GM23338 (cell line): ENCODE data around the gene AGRN. TPM values are rescaled to one million over a fixed set of nuclear protein-coding genes. Genes with fewer than 3 reads are reported as not detected.
A peak's percentile ranks its signal among the peaks of the same experiment; 100 is the strongest.

Experiments used
- ATAC-seq: fragments of 200-7000 bp; cut with Tn5 transposase; 3 replicates; pipeline ENCODE4 v1.9.1; 2020
- DNase-seq: peaks from one replicate; pipeline ENCODE4 v3.0.0-alpha.2; 2015; ENCODE audit warnings: low spot score
- H2AFZ ChIP-seq: fragments of 200-600 bp; sonication (generic); 2 replicates; pipeline ENCODE4 v1.8.0; 2016; ENCODE audit warnings: antibody characterized with exemption, mild to moderate bottlenecking, moderate library complexity
- H3F3A ChIP-seq: fragments of 200-600 bp; sonication (generic); replicated peaks from 2 replicates; pipeline ENCODE4 v1.8.0; 2017; ENCODE audit warnings: antibody characterized with exemption, mixed run types, low read depth
- H3K27ac ChIP-seq: fragments of 200-600 bp; sonication (generic); 2 replicates; pipeline ENCODE4 v1.6.1; 2016; ENCODE audit warnings: low read depth
- H3K27me3 ChIP-seq: fragments of 200-600 bp; sonication (generic); 2 replicates; pipeline ENCODE4 v1.8.0; 2016; ENCODE audit warnings: mild to moderate bottlenecking, mixed run types, moderate library complexity; ENCODE audit not compliant: insufficient read depth
- H3K36me3 ChIP-seq: fragments of 200-600 bp; sonication (generic); 2 replicates; pipeline ENCODE4 v1.8.0; 2016; ENCODE audit warnings: mild to moderate bottlenecking; ENCODE audit not compliant: insufficient read depth
- H3K4me1 ChIP-seq: fragments of 200-600 bp; sonication (generic); 2 replicates; pipeline ENCODE4 v1.8.0; 2016; ENCODE audit warnings: mild to moderate bottlenecking, moderate library complexity; ENCODE audit not compliant: insufficient read depth
- H3K4me2 ChIP-seq: fragments of 200-600 bp; sonication (generic); 2 replicates; pipeline ENCODE4 v1.7.1; 2017; ENCODE audit warnings: mixed run types
- H3K4me3 ChIP-seq: fragments of 200-600 bp; sonication (generic); 2 replicates; pipeline ENCODE4 v1.6.1; 2016; ENCODE audit warnings: mixed run types
- H3K79me2 ChIP-seq: fragments of 200-600 bp; sonication (generic); replicated peaks from 2 replicates; pipeline ENCODE4 v1.8.0; 2017; ENCODE audit warnings: mild to moderate bottlenecking; ENCODE audit not compliant: insufficient read depth
- H3K9me2 ChIP-seq: fragments of 200-600 bp; sonication (generic); 2 replicates; pipeline ENCODE4 v1.8.0; 2017; ENCODE audit not compliant: insufficient read depth
- H4K20me1 ChIP-seq: fragments of 200-600 bp; sonication (generic); replicated peaks from 2 replicates; pipeline ENCODE4 v1.8.0; 2017; ENCODE audit warnings: mild to moderate bottlenecking; ENCODE audit not compliant: insufficient read depth
- H3K27ac Mint-ChIP-seq: 2 replicates; pipeline ENCODE4 v1.8.0; 2020; ENCODE audit warnings: inconsistent platforms, mild to moderate bottlenecking, moderate library complexity, mixed read lengths
- H3K27me3 Mint-ChIP-seq: 3 replicates; pipeline ENCODE4 v1.8.0; 2022; ENCODE audit warnings: low read depth, mild to moderate bottlenecking, moderate library complexity, mixed read lengths, inconsistent platforms; ENCODE audit not compliant: insufficient read depth, poor library complexity
- H3K36me3 Mint-ChIP-seq: 3 replicates; pipeline ENCODE4 v1.8.0; 2021; ENCODE audit warnings: low read depth, mild to moderate bottlenecking, inconsistent platforms, moderate library complexity, mixed read lengths
- H3K4me1 Mint-ChIP-seq: 3 replicates; pipeline ENCODE4 v1.8.0; 2020; ENCODE audit warnings: mild to moderate bottlenecking, inconsistent platforms, mixed read lengths
- H3K4me3 Mint-ChIP-seq: 3 replicates; pipeline ENCODE4 v1.8.0; 2021; ENCODE audit warnings: moderate library complexity, mild to moderate bottlenecking, inconsistent platforms, mixed read lengths
- H3K9me3 Mint-ChIP-seq: 3 replicates; pipeline ENCODE4 v1.8.0; 2020; ENCODE audit warnings: moderate library complexity, mild to moderate bottlenecking, inconsistent platforms, mixed read lengths
- CREB1 ChIP-seq: fragments of 250-450 bp; sonication (Bioruptor Pico); IDR thresholded peaks from 2 replicates; pipeline ENCODE4 v1.5.0; 2020; ENCODE audit warnings: low read depth, mild to moderate bottlenecking, moderate library complexity
- CTCF ChIP-seq, 2 experiments: fragments of 200-600 bp in 1 of 2; sonication (generic) in 1 of 2; conservative IDR thresholded peaks; 2 replicates each; pipeline versions ENCODE4 v1.5.1 to v1.6.1; 2016 to 2017; ENCODE audit warnings: antibody characterized with exemption in 2 of 2, low read depth in 2 of 2, mild to moderate bottlenecking in 2 of 2, moderate library complexity in 1 of 2
- EZH2phosphoT487 ChIP-seq: fragments of 200-600 bp; sonication (generic); IDR thresholded peaks from one replicate; pipeline ENCODE4 v1.8.1; 2018; ENCODE audit warnings: antibody characterized with exemption; ENCODE audit not compliant: unreplicated experiment
- JUNB ChIP-seq: IDR thresholded peaks from one replicate; pipeline ENCODE4 v1.6.1; 2016; ENCODE audit warnings: antibody characterized with exemption; ENCODE audit not compliant: unreplicated experiment
- NANOG ChIP-seq: IDR thresholded peaks from 2 replicates; pipeline ENCODE4 v1.6.1; 2016; ENCODE audit warnings: antibody characterized with exemption, borderline replicate concordance
- POLR2AphosphoS5 ChIP-seq: IDR thresholded peaks from 2 replicates; pipeline ENCODE4 v1.6.1; 2016; ENCODE audit warnings: antibody characterized with exemption, low read depth
- REST ChIP-seq: IDR thresholded peaks from one replicate; pipeline ENCODE4 v1.6.1; 2018; ENCODE audit warnings: antibody characterized with exemption; ENCODE audit not compliant: unreplicated experiment
- ZNF114 ChIP-seq: fragments of 250-450 bp; sonication (Bioruptor Pico); IDR thresholded peaks from 2 replicates; pipeline ENCODE4 v1.5.0; 2020; ENCODE audit warnings: mild to moderate bottlenecking, moderate library complexity
- ZNF331 ChIP-seq: fragments of 250-450 bp; sonication (Bioruptor Pico); IDR thresholded peaks from 2 replicates; pipeline ENCODE4 v1.5.0; 2020; ENCODE audit warnings: low read depth, mild to moderate bottlenecking, moderate library complexity
- ZNF462 ChIP-seq: fragments of 250-450 bp; sonication (Bioruptor Pico); IDR thresholded peaks from 2 replicates; pipeline ENCODE4 v1.5.0; 2020; ENCODE audit warnings: mild to moderate bottlenecking, moderate library complexity
- polyA plus RNA-seq: library from polyadenylated mRNA; unstranded; fragments of >200 nt; fragmentation: Nextera tagmentation; extraction: Ambion mirVana; gene quantifications from 2 replicates; pipeline ENCODE4 v1.2.1, GENCODE V29; 2016
- total RNA-seq: library from RNA; depleted of rRNA; stranded (reverse); fragments of >200 nt; shearing (Covaris generic); gene quantifications from 2 replicates; pipeline ENCODE4 v1.2.3, GENCODE V29; 2014

Gene AGRN
- total and polyA plus RNA-seq, 2 experiments from 2014 or later: 12.3 to 185 TPM

GRCh38 chr1:997993-998744, 21.8 kb upstream of the AGRN start (continued):
- TF ChIP-seq JUNB (no peak), CTCF (conservative IDR thresholded peaks at IDR 0.05; ENCODE audit: low read depth in 2 of 2) (0 out of 4 replicates have a peak, but pooled peaks of 1 of the 2 experiments have one; percentile 16), ZNF114 (CRISPR knock-in tag) (no peak)

GRCh38 chr1:998745-998994, 21.2 kb upstream of the AGRN start:
- peak overlapping the region; percentile 50; the same call in 2 of the 3 replicates for H3K4me3 Mint-ChIP-seq
- peak overlapping the region; percentile 82 for H3K4me2 ChIP-seq
- peaks cover 8% of the 10 kb centered on the region for H3K4me1 ChIP-seq
- no peak overlapping the region for H2AFZ ChIP-seq
- peaks cover 5% of the 10 kb centered on the region for H3K4me1 Mint-ChIP-seq
- H3K27me3 ChIP-seq: peaks cover 92% of the 10 kb centered on the region
- H3K27ac Mint-ChIP-seq: no peak overlapping the region
- H3K36me3 Mint-ChIP-seq: no peaks in the 10 kb centered on the region; the same call in 2 of the 3 replicates
- peaks cover 6% of the 10 kb centered on the region; the same call in 1 of the 2 replicates for H3F3A ChIP-seq
- H3K27me3 Mint-ChIP-seq: peaks cover 74% of the 10 kb centered on the region
- H3K9me2 ChIP-seq: no peaks in the 10 kb centered on the region
- H3K36me3 ChIP-seq: no peaks in the 10 kb centered on the region
- H3K27ac ChIP-seq: no peak overlapping the region
- peaks cover 2% of the 10 kb centered on the region; the same call in 1 of the 3 replicates for H3K9me3 Mint-ChIP-seq
- no peaks in the 10 kb centered on the region for H4K20me1 ChIP-seq
- no peaks in the 10 kb centered on the region for H3K79me2 ChIP-seq
- H3K4me3 ChIP-seq: peak overlapping the region; percentile 71
- DNase-seq (no peak), ATAC-seq (no peak)
- TF ChIP-seq CTCF (conservative IDR thresholded peaks at IDR 0.05; ENCODE audit: low read depth in 2 of 2) (no peak), REST (no peak), ZNF331 (CRISPR knock-in tag) (no peak), ZNF114 (CRISPR knock-in tag) (no peak), NANOG (no peak), EZH2phosphoT487 (no peak), ZNF462 (CRISPR knock-in tag) (no peak), CREB1 (no peak), POLR2AphosphoS5 (no peak)
